HepG2 (cell line): ENCODE data around the gene WDR87. TPM values are rescaled to one million over a fixed set of nuclear protein-coding genes. Genes with fewer than 3 reads are reported as not detected.

Source experiments
- ATAC-seq: fragments of 200-7000 bp; cut with Tn5 transposase; 3 replicates; pipeline ENCODE4 v1.9.1; 2020; ENCODE audit warnings: mild to moderate bottlenecking, moderate library complexity
- BruUV-seq: library from RNA; stranded (reverse); fragments of 400-500 nt; replicated peaks from 2 replicates; lab custom pipeline; 2021; lab: Mats Ljungman, UMichigan
- CTCF ChIA-PET: fragments of 300-600 bp; formaldehyde crosslinking; extraction: SDS; loops from one replicate; lab custom pipeline; 2021; ENCODE audit warnings: low total read pairs, inconsistent platforms, low intra/inter-chr PET ratio; lab: Yijun Ruan, JAX
- POLR2A ChIA-PET: fragments of 350-600 bp; sonication (Branson Sonifier 250); formaldehyde crosslinking; loops from one replicate; lab custom pipeline; 2020; ENCODE audit warnings: antibody characterized with exemption, inconsistent platforms; lab: Yijun Ruan, JAX
- DNase-seq: peaks from one replicate; pipeline ENCODE4 v3.0.0-alpha.2; 2015; ENCODE audit warnings: low spot score
- FAIRE-seq: peaks from 3 replicates; lab custom pipeline; 2011; peaks lifted over from hg19 to GRCh38; lab: Jason Lieb, UNC
- H2AFZ ChIP-seq: one replicate; pipeline ENCODE4 v1.6.1; 2011; ENCODE audit warnings: low read length, inconsistent platforms
- H3K27ac ChIP-seq: fragments of 300-600 bp; 3 replicates; pipeline ENCODE4 v1.8.0; 2011; ENCODE audit warnings: mixed run types, mild to moderate bottlenecking, mixed read lengths, low read length, inconsistent platforms; ENCODE audit not compliant: insufficient read depth; ENCODE audit errors: extremely low read length
- H3K27me3 ChIP-seq, 2 experiments: fragments of 200-600 bp in 1 of 2; 2 replicates in 1 of 2; 3 replicates in 1 of 2; pipeline versions ENCODE4 v1.6.0 to v1.8.0; 2011; ENCODE audit warnings: low read length in 2 of 2, mild to moderate bottlenecking in 2 of 2, moderate library complexity in 2 of 2, inconsistent platforms in 1 of 2; ENCODE audit not compliant: insufficient read depth in 2 of 2, control insufficient read depth in 1 of 2
- H3K36me3 ChIP-seq, 2 experiments: fragments of 200-600 bp in 1 of 2; replicated peaks in 1 of 2; 2 replicates in 1 of 2; 3 replicates in 1 of 2; pipeline versions ENCODE4 v1.5.1 to v1.8.0; 2011; ENCODE audit warnings: low read length in 2 of 2, inconsistent platforms in 1 of 2; ENCODE audit not compliant: insufficient read depth in 2 of 2, control insufficient read depth in 1 of 2
- H3K4me1 ChIP-seq: 2 replicates; pipeline ENCODE4 v1.5.1; 2012; ENCODE audit warnings: low read length, inconsistent platforms; ENCODE audit not compliant: insufficient read depth
- H3K4me2 ChIP-seq: 2 replicates; pipeline ENCODE4 v1.6.0; 2011; ENCODE audit warnings: low read depth, low read length, inconsistent platforms
- H3K4me3 ChIP-seq, 3 experiments: fragments of 200-600 bp in 1 of 3; sonication (generic), shearing (Covaris generic) in 1 of 3; replicated peaks in 1 of 3; 2 replicates each; pipeline ENCODE4 v1.5.1; 2011 to 2016; ENCODE audit warnings: low read length in 3 of 3, inconsistent platforms in 2 of 3, low read depth in 2 of 3, mild to moderate bottlenecking in 2 of 3, control low read depth in 1 of 3, mixed read lengths in 1 of 3; ENCODE audit not compliant: insufficient read depth in 1 of 3
- H3K79me2 ChIP-seq: one replicate; pipeline ENCODE4 v1.6.1; 2011; ENCODE audit warnings: low read length, inconsistent platforms; ENCODE audit not compliant: insufficient read depth
- H3K9ac ChIP-seq: 2 replicates; pipeline ENCODE4 v1.6.0; 2011; ENCODE audit warnings: mild to moderate bottlenecking, low read depth, low read length, inconsistent platforms; ENCODE audit not compliant: insufficient read depth
- H3K9me3 ChIP-seq: 2 replicates; pipeline ENCODE4 v1.5.1; 2012; ENCODE audit warnings: mild to moderate bottlenecking, low read length
- H4K20me1 ChIP-seq: 2 replicates; pipeline ENCODE4 v1.6.0; 2011; ENCODE audit warnings: inconsistent platforms, mild to moderate bottlenecking, low read length, moderate library complexity; ENCODE audit not compliant: insufficient read depth
- AFF4 ChIP-seq: sonication (generic); formaldehyde crosslinking; IDR thresholded peaks from 2 replicates; pipeline ENCODE4 v1.4.0; 2020; ENCODE audit warnings: missing genetic modification reagents
- AKAP8 ChIP-seq: sonication (generic); formaldehyde crosslinking; IDR thresholded peaks from 2 replicates; pipeline ENCODE4 v1.5.1; 2020; ENCODE audit warnings: mild to moderate bottlenecking, missing genetic modification reagents
- FOXK2 ChIP-seq: fragments of 450-650 bp; IDR thresholded peaks from 2 replicates; pipeline ENCODE4 v1.6.1; 2016
- MEIS1 ChIP-seq: sonication (generic); formaldehyde crosslinking; IDR thresholded peaks from 2 replicates; pipeline ENCODE4 v1.9.0; 2021; ENCODE audit warnings: mild to moderate bottlenecking, missing genetic modification reagents, moderate library complexity, borderline replicate concordance
- POLR2G ChIP-seq: fragments of 200-400 bp; formaldehyde crosslinking; IDR thresholded peaks from 2 replicates; pipeline ENCODE4 v1.6.1; 2018; ENCODE audit warnings: mild to moderate bottlenecking, low read depth, low read length, moderate library complexity
- RORA ChIP-seq: sonication (generic); formaldehyde crosslinking; IDR thresholded peaks from 2 replicates; pipeline ENCODE4 v1.5.0; 2020; ENCODE audit warnings: mild to moderate bottlenecking, missing genetic modification reagents, moderate library complexity
- SIX1 ChIP-seq: sonication (generic); formaldehyde crosslinking; IDR thresholded peaks from 2 replicates; pipeline ENCODE4 v1.4.0; 2020; ENCODE audit warnings: missing genetic modification reagents, borderline replicate concordance
- ZFYVE20 ChIP-seq: sonication (generic); formaldehyde crosslinking; IDR thresholded peaks from 2 replicates; pipeline ENCODE4 v1.8.0; 2023; ENCODE audit warnings: low read depth, mild to moderate bottlenecking, moderate library complexity, missing genetic modification reagents, borderline replicate concordance
- ZMAT3 ChIP-seq: sonication (generic); formaldehyde crosslinking; conservative IDR thresholded peaks from 2 replicates; pipeline ENCODE4 v1.7.0; 2021; ENCODE audit warnings: missing genetic modification reagents
- ZNF160 ChIP-seq: sonication (generic); formaldehyde crosslinking; IDR thresholded peaks from 2 replicates; pipeline ENCODE4 v1.8.0; 2022; ENCODE audit warnings: mild to moderate bottlenecking, inconsistent platforms, missing genetic modification reagents
- ZNF274 ChIP-seq: sonication (generic); formaldehyde crosslinking; IDR thresholded peaks from 2 replicates; pipeline ENCODE4 v1.5.1; 2020; ENCODE audit warnings: mild to moderate bottlenecking, missing genetic modification reagents
- ZNF614 ChIP-seq: IDR thresholded peaks from 2 replicates; pipeline ENCODE4 v1.6.1; 2018; ENCODE audit warnings: missing biosample characterization, missing genetic modification reagents, inconsistent platforms, borderline replicate concordance
- ZNF616 ChIP-seq: sonication (generic); formaldehyde crosslinking; IDR thresholded peaks from 2 replicates; pipeline ENCODE4 v1.5.0; 2020; ENCODE audit warnings: low read depth, mild to moderate bottlenecking, missing genetic modification reagents
- WGBS: methylation state at CpG from one replicate; pipeline ENCODE4 v1.1.6; 2017; ENCODE audit warnings: low lambda C conversion rate; 5-methylcytosine and 5-hydroxymethylcytosine counted together
- in situ Hi-C: cut with HindIII; loops from 2 replicates; pipeline ENCODE4 v1.10.0; 2017; ENCODE audit warnings: low pct_unique_long_range_greater_than_20kb; ENCODE audit not compliant: extremely low pct_ligation_motif_present
- intact Hi-C: fragments of 100-400 bp; cut with micrococcal nuclease; formaldehyde crosslinking; loops from one replicate; pipeline ENCODE4 v1.10.0; 2022; ENCODE audit not compliant: unreplicated experiment
- polyA plus RNA-seq, 8 experiments: library from polyadenylated mRNA; depleted of rRNA in 3 of 8; stranded (reverse) in 7 of 8; unstranded in 1 of 8; fragments of >200 nt; fragmentation: Illumina TruSeq in 4 of 8; extraction: Trizol in 4 of 8; gene quantifications; 2 replicates each; pipeline versions ENCODE4 v1.2.1 to v1.2.3, GENCODE V29; 2011 to 2016; ENCODE audit warnings: low read depth in 4 of 8, missing spikeins in 1 of 8, mixed read lengths in 1 of 8; ENCODE audit not compliant: insufficient read depth in 1 of 8
- total RNA-seq, 5 experiments: library from RNA; depleted of rRNA; stranded (reverse); fragments of >200 nt; fragmentation: Illumina TruSeq; extraction: Trizol; gene quantifications; 2 replicates each; pipeline ENCODE4 v1.2.3, GENCODE V29; 2016; ENCODE audit warnings: low read depth in 1 of 5
- TF ChIP-seq, protein P1 (sequence below): IDR thresholded peaks from 2 replicates; pipeline ENCODE4 v1.6.1; 2012; ENCODE audit warnings: low read length, improper control_type of control experiment

WDR87 gene
- total and polyA plus RNA-seq, 2 of the 13 experiments (the other 11 are each of a cell fraction or from before 2014, with no cell fraction given) = not detected

DNA sequence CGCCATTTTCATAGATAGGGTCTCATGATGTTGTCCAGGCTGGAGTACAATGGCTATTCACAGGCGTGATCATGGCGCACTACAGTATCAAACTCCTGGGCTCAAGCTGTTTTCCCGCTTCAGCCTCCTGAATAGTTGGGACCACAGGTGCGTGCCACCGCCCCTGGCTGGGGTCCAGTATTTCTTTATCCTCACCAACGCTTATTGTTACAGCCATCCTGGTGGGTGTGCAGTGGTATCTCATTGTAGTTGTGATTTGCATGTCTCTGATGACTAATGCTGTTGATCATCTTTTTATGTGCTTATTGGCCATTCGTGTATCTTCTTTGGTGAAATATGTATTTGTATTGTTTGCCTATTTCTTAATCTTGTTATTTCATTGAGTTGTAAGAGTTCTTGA, 49.6 kb upstream of the WDR87 start (continued):
- TF ChIP-seq, protein P1, sequence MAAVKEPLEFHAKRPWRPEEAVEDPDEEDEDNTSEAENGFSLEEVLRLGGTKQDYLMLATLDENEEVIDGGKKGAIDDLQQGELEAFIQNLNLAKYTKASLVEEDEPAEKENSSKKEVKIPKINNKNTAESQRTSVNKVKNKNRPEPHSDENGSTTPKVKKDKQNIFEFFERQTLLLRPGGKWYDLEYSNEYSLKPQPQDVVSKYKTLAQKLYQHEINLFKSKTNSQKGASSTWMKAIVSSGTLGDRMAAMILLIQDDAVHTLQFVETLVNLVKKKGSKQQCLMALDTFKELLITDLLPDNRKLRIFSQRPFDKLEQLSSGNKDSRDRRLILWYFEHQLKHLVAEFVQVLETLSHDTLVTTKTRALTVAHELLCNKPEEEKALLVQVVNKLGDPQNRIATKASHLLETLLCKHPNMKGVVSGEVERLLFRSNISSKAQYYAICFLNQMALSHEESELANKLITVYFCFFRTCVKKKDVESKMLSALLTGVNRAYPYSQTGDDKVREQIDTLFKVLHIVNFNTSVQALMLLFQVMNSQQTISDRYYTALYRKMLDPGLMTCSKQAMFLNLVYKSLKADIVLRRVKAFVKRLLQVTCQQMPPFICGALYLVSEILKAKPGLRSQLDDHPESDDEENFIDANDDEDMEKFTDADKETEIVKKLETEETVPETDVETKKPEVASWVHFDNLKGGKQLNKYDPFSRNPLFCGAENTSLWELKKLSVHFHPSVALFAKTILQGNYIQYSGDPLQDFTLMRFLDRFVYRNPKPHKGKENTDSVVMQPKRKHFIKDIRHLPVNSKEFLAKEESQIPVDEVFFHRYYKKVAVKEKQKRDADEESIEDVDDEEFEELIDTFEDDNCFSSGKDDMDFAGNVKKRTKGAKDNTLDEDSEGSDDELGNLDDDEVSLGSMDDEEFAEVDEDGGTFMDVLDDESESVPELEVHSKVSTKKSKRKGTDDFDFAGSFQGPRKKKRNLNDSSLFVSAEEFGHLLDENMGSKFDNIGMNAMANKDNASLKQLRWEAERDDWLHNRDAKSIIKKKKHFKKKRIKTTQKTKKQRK = no peak
- TF ChIP-seq ZNF614 (CRISPR knock-in tag) (no peak), ZFYVE20 (no peak), RORA (CRISPR knock-in tag) (no peak)

GRCh38 chr19:37954421-37954874, 48.1 kb upstream of the WDR87 start:
- H2AFZ ChIP-seq = no peak overlapping the region
- in situ Hi-C loops (no loop called here), intact Hi-C loops (no loop called here)
- no peak overlapping the region for H3K9ac ChIP-seq
- no peaks in the 10 kb centered on the region; the same call in 1 of the 2 replicates for H4K20me1 ChIP-seq
- no peak for TF ChIP-seq ZNF274 (CRISPR knock-in tag)
- TF ChIP-seq ZNF616 (CRISPR knock-in tag) = no peak
- TF ChIP-seq AFF4 (CRISPR knock-in tag) = no peak
- no peak for TF ChIP-seq AKAP8 (CRISPR knock-in tag)
- no peak for TF ChIP-seq ZMAT3 (CRISPR knock-in tag)
- no peak for TF ChIP-seq ZNF160
- no peak for TF ChIP-seq SIX1 (CRISPR knock-in tag)
- TF ChIP-seq POLR2G = no peak
- TF ChIP-seq MEIS1 = no peak
- no peak for TF ChIP-seq FOXK2
- no peak for ATAC-seq
- no peak overlapping the region for H3K4me3 ChIP-seq
- no peaks in the 10 kb centered on the region for H3K36me3 ChIP-seq
- DNase-seq = no peak
- H3K9me3 ChIP-seq = no peaks in the 10 kb centered on the region
- peaks cover 21% of the 10 kb centered on the region for H3K4me1 ChIP-seq
- POLR2A ChIA-PET = no interaction called here
- no peak for FAIRE-seq
- H3K79me2 ChIP-seq = peaks cover 11% of the 10 kb centered on the region
- WGBS = 97% methylated on average over 10 of the region's 10 CpGs
- H3K4me2 ChIP-seq = no peak overlapping the region
- CTCF ChIA-PET = no interaction called here
- H3K27ac ChIP-seq = no peak overlapping the region
- no TSS peak for BruUV-seq
- H3K27me3 ChIP-seq = no peaks in the 10 kb centered on the region
